ENCODE measurements around the gene RPTOR.
"Not testable (repeated sequence)": the region's sequence is repeated elsewhere in the genome, so short reads cannot be mapped to it uniquely, and the experiment has no call there.

RPTOR gene

DNA sequence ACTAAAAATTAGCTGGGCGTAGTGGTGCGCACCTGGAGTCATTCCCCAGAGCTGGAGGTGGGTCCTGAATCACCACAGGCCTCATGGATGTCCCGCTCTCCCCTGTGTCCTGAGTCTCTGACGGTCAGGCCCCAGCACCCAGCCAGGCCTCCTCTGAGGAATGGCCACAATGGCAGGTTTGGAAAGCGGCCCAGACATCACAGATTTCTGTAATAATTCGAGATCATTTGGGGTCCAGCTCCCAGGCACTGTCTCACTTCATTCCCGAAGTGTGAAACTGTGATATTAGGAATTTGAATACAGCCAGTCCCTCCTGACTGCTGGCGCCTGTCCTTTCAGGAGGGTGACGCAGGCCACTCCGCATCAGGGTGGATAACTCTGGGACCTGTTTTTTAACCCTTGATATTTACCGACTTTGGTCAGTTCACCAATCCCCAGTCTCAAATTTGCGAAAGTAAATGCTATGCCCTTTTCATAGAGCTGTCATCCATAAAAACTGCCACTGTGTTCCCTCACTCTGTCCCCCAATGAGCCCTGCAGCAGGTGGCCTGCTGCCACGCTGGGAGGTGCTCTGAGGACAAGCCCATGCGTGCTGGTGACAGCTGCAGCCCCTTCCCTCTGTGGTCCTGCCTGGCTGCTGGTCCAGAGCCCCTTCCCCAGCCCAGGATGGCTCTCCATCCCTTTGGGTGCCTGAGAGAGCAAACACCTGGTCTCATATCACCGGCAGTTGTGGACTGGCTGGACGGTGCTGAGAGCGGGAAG, 28.3 kb upstream of the RPTOR start:
- DNase-seq = no peak

GRCh38 chr17:80517641-80518040, 27.0 kb upstream of the RPTOR start:
- DNase-seq = no peak

GRCh38 chr17:80518392-80518791, 26.2 kb upstream of the RPTOR start:
- no peak for DNase-seq

- DNase-seq = no peak
These were observed 25.4 kb upstream of the RPTOR start for GRCh38 chr17:80519091-80519781.

- no peak for DNase-seq
These were observed 23.7 kb upstream of the RPTOR start for GRCh38 chr17:80520810-80521455.

- no peak for DNase-seq
These were observed 21.4 kb upstream of the RPTOR start for GRCh38 chr17:80523054-80523744.

DNA sequence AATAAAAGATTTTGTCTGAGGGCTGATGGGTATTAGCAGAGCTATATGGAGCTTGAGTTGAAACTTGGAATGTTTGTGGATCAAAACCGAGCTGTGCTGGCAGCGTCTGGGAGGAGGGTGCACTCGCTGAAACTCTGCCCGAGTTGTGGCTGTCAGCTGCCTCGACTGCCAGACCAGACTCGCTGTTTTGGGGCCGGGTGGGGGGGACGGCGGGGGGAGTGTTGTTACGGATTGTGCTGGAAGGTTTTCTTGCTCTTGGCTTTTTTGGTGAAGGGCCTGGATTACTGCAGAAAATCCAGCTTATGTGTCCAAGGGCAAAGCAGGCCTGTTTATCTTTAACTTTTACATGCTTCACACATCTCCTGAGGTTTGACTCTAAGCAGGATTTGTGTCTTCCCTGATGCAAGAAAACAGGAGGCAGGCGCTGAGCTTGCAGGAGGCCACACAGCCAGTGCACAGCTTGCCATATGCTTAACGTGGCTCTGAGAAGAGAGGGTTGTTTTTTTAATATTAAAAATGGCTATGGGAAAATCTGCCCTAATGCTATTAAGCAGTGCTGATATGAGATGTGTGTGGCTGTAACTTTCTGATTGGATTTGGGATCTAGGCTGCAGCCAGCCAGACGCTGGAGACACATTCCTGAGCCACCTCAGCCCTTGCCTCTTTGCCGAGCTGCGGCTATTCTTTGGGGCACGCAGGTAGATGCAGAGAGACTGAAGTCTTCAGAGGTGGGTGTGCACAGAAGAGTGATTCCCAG, 20.5 kb upstream of the RPTOR start:
- DNase-seq = no peak

- DNase-seq = no peak
These were observed 18.3 kb upstream of the RPTOR start for GRCh38 chr17:80526116-80526910.

GRCh38 chr17:80527016-80527645, 17.5 kb upstream of the RPTOR start:
- peak; percentile 46 for DNase-seq

- DNase-seq = no peak
These were observed 16.1 kb upstream of the RPTOR start for GRCh38 chr17:80528536-80528935.

DNA sequence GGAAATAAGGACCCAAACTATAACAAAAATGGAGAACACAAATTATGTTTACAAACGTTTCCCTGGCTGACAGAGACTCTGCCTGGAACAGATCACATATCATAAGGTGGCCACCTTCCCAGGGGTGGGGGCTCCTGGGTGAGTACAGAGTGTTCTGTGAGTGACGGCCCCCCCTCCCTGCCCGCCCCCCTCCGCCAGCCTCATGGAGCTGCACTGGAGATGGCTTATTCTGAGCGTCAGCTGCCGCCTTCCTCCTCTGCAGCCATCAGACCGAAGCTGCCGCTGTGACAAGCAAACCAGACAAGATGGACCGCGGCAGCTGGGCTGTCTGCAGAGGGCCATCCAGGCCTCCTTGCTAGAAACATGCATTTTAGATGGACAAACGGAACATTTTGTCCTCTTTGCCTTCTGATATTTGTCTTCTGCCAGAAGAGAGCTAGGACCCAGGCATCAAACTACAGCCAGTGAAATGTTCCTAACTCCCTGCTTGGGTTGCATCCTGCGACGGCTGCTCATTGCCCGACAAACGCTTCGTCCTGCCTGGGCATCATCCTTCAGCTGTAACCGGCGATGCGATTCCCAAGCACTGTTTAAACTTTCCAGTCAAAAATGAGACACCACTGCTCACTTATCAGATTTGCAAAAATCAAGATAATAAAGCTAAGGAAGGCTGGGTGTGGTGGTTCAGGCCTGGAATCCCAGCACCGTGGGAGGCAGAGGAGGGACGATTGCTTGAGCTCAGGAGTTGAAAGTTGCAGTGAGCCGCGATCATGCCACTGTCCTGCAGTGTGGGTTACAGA, 15.3 kb upstream of the RPTOR start:
- DNase-seq = no peak

DNA sequence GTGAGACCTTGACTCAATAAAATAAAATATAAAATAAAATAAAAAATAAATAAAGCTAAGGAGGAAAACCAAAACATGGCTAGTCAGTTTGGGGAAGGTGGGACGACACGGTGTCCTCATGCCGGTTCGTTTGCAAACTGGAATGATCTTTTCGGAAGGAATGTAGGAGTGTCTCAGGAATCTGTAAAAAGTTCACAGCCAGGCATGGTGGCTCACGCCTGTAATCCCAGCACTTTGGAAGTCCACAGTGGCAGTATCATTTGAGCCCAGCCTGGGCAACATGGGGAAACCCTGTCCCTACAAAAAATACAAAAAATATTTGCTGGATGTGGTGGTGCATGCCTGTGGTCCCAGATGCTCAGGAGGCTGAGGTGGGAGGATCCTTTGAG, 14.7 kb upstream of the RPTOR start:
- DNase-seq = no peak

DNA sequence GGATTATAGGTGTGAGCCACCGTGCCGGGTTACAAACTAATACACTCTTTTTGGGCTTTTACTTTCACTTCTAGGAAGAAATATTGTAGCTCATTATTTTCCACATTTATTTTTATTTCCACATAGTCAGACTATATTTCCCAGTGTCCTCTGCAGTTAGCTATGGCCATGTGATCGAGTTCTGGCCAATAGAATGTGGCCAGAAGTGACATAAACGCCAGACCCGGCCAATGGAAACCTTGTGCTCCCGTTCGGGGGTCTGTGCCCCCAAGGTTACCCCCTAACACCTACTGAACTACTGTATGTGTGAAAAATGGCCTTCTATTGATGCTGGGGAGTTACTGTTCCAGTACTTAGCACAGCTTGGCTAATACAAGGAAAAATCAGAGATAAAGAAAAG, 13.2 kb upstream of the RPTOR start:
- DNase-seq = no peak

- not testable (repeated sequence) for DNase-seq
These were observed 7.3 kb upstream of the RPTOR start for GRCh38 chr17:80537386-80537785.

GRCh38 chr17:80538484-80538883, 6.2 kb upstream of the RPTOR start:
- DNase-seq = no peak

DNA sequence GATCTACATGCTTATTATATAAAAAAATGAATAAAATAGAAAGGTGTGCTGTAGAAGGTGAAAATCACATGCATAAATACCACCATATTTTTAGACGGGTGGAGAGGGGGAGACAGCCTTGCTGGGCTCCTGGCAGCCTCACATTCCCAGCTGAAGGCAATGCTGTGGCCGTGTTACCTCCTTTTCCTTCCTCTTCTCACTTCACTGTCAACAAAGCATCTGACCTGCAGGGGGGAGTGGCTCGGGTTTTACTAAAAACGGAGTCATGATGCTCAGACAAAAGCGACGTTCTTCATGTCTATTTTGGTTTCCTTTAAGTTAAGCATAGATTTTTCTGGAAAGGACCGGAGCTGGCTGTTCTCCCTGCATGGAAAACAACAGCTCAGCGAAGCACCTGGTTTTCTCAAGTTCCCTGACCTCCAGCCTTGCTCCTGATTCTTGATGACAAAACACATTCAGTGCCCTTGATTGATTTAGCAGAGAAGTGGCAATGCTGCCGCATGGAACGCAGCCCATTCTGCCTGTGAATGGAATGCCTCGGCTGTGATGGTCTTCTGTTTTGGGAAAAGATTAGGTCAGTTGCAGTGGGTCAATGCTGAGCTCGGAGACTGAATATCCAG, 5.5 kb upstream of the RPTOR start:
- DNase-seq = no peak

- DNase-seq = no peak
These were observed 825 bp downstream of the RPTOR start for GRCh38 chr17:80545499-80545826.

DNA sequence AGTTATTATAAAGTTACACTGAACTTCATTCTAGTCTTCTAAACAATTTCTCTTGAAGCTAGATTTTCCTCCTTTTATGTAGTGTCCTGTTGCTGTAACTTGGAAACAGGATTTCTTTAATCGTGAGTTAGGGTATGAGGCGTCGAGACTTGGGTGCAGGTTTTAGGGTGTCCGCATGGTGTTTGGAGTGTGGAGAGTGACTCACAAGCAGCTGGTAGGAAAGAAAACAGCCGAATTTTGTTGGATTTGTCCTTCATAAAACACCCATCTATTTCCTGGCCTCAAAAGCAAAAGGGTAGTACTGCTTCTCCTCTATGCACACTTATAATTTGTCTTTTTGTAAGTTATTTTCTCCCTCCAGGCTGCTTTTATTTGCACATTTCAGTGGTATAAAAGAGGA, 1.6 kb downstream of the RPTOR start:
- DNase-seq = no peak

DNA sequence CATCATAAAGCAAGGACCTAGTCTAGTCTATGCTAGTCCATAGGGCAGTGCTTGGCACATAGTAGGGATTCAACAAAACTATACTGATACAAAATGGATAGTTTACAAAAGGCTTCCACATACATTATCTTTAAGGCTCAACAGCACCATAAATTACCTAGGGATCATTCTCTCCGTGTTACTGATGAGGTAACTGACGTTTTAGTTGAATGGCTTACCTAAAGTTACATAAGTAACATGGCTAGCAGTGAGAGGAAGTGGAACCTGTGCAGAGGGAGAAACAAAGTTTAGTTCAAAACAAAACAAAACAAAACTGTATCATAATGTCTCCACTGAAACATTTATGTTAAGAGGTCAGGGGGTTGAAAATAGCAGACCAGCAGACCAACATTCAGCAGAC, 7.9 kb downstream of the RPTOR start:
- no peak for DNase-seq

- no peak for DNase-seq
These were observed 10.6 kb downstream of the RPTOR start for GRCh38 chr17:80555266-80555665.
